HepG2 (cell line): ENCODE results near the gene CSNK1D. TPM values are rescaled to one million over a fixed set of nuclear protein-coding genes. Genes with fewer than 3 reads are reported as not detected.

Source experiments
- FOXO1 ChIP-seq: sonication (generic); formaldehyde crosslinking; IDR thresholded peaks from 2 replicates; pipeline ENCODE4 v1.4.0; 2020; ENCODE audit warnings: missing genetic modification reagents
- NCOA1 ChIP-seq: sonication (generic); formaldehyde crosslinking; IDR thresholded peaks from 2 replicates; pipeline ENCODE4 v1.9.0; 2021; ENCODE audit warnings: missing genetic modification reagents
- NR2F1 ChIP-seq, 2 experiments: fragments of 450-650 bp in 1 of 2; formaldehyde crosslinking in 1 of 2; IDR thresholded peaks; 2 replicates each; pipeline versions ENCODE4 v1.5.0 to v1.6.1; 2016 to 2020; ENCODE audit warnings: mild to moderate bottlenecking in 1 of 2, missing compliant biosample characterization in 1 of 2, missing genetic modification reagents in 1 of 2, moderate library complexity in 1 of 2
- SATB2 ChIP-seq: sonication (generic); formaldehyde crosslinking; IDR thresholded peaks from 2 replicates; pipeline ENCODE4 v1.5.0; 2020; ENCODE audit warnings: missing genetic modification reagents
- SIN3A ChIP-seq: IDR thresholded peaks from 2 replicates; pipeline ENCODE4 v1.6.1; 2011; ENCODE audit warnings: low read depth, mild to moderate bottlenecking, control low read depth, low read length, borderline replicate concordance
- SNAPC2 ChIP-seq: sonication (generic); formaldehyde crosslinking; IDR thresholded peaks from 2 replicates; pipeline ENCODE4 v1.8.1; 2022; ENCODE audit warnings: mild to moderate bottlenecking, missing genetic modification reagents
- XBP1 ChIP-seq: sonication (generic); formaldehyde crosslinking; IDR thresholded peaks from 2 replicates; pipeline ENCODE4 v1.5.0; 2020; ENCODE audit warnings: missing genetic modification reagents
- ZNF382 ChIP-seq: sonication (generic); formaldehyde crosslinking; IDR thresholded peaks from 2 replicates; pipeline ENCODE4 v1.5.0; 2020; ENCODE audit warnings: missing genetic modification reagents, mild to moderate bottlenecking, borderline replicate concordance
- polyA plus RNA-seq, 8 experiments: library from polyadenylated mRNA; depleted of rRNA in 3 of 8; stranded (reverse) in 7 of 8; unstranded in 1 of 8; fragments of >200 nt; fragmentation: Illumina TruSeq in 4 of 8; extraction: Trizol in 4 of 8; gene quantifications; 2 replicates each; pipeline versions ENCODE4 v1.2.1 to v1.2.3, GENCODE V29; 2011 to 2016; ENCODE audit warnings: low read depth in 4 of 8, missing spikeins in 1 of 8, mixed read lengths in 1 of 8; ENCODE audit not compliant: insufficient read depth in 1 of 8
- total RNA-seq, 5 experiments: library from RNA; depleted of rRNA; stranded (reverse); fragments of >200 nt; fragmentation: Illumina TruSeq; extraction: Trizol; gene quantifications; 2 replicates each; pipeline ENCODE4 v1.2.3, GENCODE V29; 2016; ENCODE audit warnings: low read depth in 1 of 5
- TF ChIP-seq, protein P1 (sequence below): sonication (generic); formaldehyde crosslinking; IDR thresholded peaks from 2 replicates; pipeline ENCODE4 v1.4.0; 2020; ENCODE audit warnings: low read depth, missing genetic modification reagents
- TF ChIP-seq, protein P2 (sequence below): sonication (generic); formaldehyde crosslinking; IDR thresholded peaks from 2 replicates; pipeline ENCODE4 v1.5.1; 2020; ENCODE audit warnings: mild to moderate bottlenecking, moderate library complexity, missing genetic modification reagents
- TF ChIP-seq, protein P3 (sequence below): sonication (generic); formaldehyde crosslinking; IDR thresholded peaks from 2 replicates; pipeline ENCODE4 v1.5.0; 2020; ENCODE audit warnings: missing genetic modification reagents
- TF ChIP-seq, protein P4 (sequence below): sonication (generic); formaldehyde crosslinking; conservative IDR thresholded peaks from 2 replicates; pipeline ENCODE4 v1.4.0; 2020; ENCODE audit warnings: missing genetic modification reagents
- TF ChIP-seq, protein P5 (sequence below): sonication (generic); formaldehyde crosslinking; IDR thresholded peaks from 2 replicates; pipeline ENCODE4 v1.4.0; 2020; ENCODE audit warnings: mild to moderate bottlenecking, missing genetic modification reagents
- TF ChIP-seq, protein P6 (sequence below): sonication (generic); formaldehyde crosslinking; IDR thresholded peaks from 2 replicates; pipeline ENCODE4 v1.8.1; 2023; ENCODE audit warnings: mild to moderate bottlenecking, missing genetic modification reagents

Gene CSNK1D
- total and polyA plus RNA-seq, 2 of the 13 experiments (the other 11 are each of a cell fraction or from before 2014, with no cell fraction given): 31.5 to 128 TPM

DNA sequence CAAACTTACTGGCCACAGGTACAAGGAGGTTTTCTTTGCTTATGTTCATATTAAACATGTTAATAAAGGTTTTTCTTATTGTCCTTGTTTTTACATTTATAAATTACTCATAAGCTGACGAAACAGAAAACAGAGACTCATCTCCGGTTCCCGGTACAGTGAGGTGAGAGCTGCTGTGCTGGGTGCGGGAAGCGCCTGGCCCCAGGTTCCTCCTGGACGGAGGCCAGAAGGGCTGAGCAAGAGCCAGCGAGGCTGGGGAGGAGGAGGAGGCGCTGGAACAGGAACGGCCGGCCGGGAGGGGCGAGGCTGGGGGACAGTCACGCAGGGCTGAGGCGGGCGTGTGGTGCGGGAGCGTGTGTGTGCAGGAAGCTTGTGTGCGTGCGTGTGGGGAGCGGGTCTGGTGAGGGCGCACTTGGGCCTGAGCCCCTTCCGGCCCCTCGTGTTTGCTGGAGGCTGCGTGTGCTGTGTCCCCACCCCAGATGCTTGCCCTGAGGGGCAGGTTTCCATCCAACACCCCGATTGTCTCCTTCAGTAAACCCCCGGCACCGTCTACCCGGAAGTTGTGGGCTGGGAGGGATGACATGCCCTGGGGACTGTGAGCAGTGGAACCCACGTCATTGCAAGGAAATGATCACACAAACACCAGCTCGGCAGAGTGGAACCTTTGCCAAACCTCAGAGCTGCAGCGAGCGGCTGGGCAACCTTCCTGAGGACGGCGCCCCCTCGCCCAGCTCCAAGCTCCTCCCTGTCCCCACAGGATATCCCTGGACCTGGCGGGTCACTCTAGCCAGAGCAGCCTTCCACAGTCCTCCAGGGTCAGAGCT, 24.4 kb upstream of the CSNK1D start (continued):
- TF ChIP-seq, protein P1, sequence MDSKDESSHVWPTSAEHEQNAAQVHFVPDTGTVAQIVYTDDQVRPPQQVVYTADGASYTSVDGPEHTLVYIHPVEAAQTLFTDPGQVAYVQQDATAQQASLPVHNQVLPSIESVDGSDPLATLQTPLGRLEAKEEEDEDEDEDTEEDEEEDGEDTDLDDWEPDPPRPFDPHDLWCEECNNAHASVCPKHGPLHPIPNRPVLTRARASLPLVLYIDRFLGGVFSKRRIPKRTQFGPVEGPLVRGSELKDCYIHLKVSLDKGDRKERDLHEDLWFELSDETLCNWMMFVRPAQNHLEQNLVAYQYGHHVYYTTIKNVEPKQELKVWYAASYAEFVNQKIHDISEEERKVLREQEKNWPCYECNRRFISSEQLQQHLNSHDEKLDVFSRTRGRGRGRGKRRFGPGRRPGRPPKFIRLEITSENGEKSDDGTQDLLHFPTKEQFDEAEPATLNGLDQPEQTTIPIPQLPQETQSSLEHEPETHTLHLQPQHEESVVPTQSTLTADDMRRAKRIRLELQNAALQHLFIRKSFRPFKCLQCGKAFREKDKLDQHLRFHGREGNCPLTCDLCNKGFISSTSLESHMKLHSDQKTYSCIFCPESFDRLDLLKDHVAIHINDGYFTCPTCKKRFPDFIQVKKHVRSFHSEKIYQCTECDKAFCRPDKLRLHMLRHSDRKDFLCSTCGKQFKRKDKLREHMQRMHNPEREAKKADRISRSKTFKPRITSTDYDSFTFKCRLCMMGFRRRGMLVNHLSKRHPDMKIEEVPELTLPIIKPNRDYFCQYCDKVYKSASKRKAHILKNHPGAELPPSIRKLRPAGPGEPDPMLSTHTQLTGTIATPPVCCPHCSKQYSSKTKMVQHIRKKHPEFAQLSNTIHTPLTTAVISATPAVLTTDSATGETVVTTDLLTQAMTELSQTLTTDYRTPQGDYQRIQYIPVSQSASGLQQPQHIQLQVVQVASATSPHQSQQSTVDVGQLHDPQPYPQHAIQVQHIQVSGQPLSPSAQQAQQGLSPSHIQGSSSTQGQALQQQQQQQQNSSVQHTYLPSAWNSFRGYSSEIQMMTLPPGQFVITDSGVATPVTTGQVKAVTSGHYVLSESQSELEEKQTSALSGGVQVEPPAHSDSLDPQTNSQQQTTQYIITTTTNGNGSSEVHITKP (CRISPR knock-in tag): no peak
- no peak for TF ChIP-seq XBP1 (CRISPR knock-in tag)
- TF ChIP-seq, protein P2, sequence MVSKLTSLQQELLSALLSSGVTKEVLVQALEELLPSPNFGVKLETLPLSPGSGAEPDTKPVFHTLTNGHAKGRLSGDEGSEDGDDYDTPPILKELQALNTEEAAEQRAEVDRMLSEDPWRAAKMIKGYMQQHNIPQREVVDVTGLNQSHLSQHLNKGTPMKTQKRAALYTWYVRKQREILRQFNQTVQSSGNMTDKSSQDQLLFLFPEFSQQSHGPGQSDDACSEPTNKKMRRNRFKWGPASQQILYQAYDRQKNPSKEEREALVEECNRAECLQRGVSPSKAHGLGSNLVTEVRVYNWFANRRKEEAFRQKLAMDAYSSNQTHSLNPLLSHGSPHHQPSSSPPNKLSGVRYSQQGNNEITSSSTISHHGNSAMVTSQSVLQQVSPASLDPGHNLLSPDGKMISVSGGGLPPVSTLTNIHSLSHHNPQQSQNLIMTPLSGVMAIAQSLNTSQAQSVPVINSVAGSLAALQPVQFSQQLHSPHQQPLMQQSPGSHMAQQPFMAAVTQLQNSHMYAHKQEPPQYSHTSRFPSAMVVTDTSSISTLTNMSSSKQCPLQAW (CRISPR knock-in tag): peak; percentile 38; the same call in 1 of the 2 replicates
- peak; percentile 1; the same call in 1 of the 2 replicates for TF ChIP-seq SNAPC2 (CRISPR knock-in tag)
- TF ChIP-seq, protein P3, sequence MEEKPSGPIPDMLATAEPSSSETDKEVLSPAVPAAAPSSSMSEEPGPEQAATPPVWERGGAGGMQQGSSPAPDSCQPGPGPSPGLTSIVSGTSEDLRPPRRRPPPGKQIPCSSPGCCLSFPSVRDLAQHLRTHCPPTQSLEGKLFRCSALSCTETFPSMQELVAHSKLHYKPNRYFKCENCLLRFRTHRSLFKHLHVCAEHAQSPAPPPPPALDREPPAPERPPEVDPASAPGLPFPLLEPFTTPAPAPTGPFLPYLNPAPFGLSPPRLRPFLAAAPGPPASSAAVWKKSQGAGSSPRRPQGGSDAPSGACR (CRISPR knock-in tag): peak; percentile 60; the same call in 1 of the 2 replicates
- TF ChIP-seq, protein P4, sequence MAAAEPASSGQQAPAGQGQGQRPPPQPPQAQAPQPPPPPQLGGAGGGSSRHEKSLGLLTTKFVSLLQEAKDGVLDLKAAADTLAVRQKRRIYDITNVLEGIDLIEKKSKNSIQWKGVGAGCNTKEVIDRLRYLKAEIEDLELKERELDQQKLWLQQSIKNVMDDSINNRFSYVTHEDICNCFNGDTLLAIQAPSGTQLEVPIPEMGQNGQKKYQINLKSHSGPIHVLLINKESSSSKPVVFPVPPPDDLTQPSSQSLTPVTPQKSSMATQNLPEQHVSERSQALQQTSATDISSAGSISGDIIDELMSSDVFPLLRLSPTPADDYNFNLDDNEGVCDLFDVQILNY: no peak
- 0 out of 2 replicates have a peak, but pooled peaks have one; percentile 25 for TF ChIP-seq NCOA1 (CRISPR knock-in tag)
- no peak for TF ChIP-seq NR2F1 (CRISPR knock-in tag; IDR thresholded peaks at IDR 0.05)
- no peak for TF ChIP-seq SATB2 (CRISPR knock-in tag)
- TF ChIP-seq, protein P5, sequence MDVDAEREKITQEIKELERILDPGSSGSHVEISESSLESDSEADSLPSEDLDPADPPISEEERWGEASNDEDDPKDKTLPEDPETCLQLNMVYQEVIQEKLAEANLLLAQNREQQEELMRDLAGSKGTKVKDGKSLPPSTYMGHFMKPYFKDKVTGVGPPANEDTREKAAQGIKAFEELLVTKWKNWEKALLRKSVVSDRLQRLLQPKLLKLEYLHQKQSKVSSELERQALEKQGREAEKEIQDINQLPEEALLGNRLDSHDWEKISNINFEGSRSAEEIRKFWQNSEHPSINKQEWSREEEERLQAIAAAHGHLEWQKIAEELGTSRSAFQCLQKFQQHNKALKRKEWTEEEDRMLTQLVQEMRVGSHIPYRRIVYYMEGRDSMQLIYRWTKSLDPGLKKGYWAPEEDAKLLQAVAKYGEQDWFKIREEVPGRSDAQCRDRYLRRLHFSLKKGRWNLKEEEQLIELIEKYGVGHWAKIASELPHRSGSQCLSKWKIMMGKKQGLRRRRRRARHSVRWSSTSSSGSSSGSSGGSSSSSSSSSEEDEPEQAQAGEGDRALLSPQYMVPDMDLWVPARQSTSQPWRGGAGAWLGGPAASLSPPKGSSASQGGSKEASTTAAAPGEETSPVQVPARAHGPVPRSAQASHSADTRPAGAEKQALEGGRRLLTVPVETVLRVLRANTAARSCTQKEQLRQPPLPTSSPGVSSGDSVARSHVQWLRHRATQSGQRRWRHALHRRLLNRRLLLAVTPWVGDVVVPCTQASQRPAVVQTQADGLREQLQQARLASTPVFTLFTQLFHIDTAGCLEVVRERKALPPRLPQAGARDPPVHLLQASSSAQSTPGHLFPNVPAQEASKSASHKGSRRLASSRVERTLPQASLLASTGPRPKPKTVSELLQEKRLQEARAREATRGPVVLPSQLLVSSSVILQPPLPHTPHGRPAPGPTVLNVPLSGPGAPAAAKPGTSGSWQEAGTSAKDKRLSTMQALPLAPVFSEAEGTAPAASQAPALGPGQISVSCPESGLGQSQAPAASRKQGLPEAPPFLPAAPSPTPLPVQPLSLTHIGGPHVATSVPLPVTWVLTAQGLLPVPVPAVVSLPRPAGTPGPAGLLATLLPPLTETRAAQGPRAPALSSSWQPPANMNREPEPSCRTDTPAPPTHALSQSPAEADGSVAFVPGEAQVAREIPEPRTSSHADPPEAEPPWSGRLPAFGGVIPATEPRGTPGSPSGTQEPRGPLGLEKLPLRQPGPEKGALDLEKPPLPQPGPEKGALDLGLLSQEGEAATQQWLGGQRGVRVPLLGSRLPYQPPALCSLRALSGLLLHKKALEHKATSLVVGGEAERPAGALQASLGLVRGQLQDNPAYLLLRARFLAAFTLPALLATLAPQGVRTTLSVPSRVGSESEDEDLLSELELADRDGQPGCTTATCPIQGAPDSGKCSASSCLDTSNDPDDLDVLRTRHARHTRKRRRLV (CRISPR knock-in tag): no peak
- TF ChIP-seq ZNF382: no peak
- peak; percentile 7; the same call in 1 of the 2 replicates for TF ChIP-seq FOXO1
- TF ChIP-seq, protein P6, sequence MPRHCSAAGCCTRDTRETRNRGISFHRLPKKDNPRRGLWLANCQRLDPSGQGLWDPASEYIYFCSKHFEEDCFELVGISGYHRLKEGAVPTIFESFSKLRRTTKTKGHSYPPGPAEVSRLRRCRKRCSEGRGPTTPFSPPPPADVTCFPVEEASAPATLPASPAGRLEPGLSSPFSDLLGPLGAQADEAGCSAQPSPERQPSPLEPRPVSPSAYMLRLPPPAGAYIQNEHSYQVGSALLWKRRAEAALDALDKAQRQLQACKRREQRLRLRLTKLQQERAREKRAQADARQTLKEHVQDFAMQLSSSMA (CRISPR knock-in tag): no peak
- peak; percentile 40; the same call in 1 of the 2 replicates for TF ChIP-seq SIN3A
